ENCODE data around the gene ZNRF4. TPM values are rescaled to one million over a fixed set of nuclear protein-coding genes. Genes with fewer than 3 reads are reported as not detected.

The ZNRF4 gene
- total RNA-seq, 1 donor from 2014 or later = not detected

Other genes with a start within 250 kb of the ZNRF4 start
- 80.4 TPM for gene PTPRS, start 114.6 kb upstream of the ZNRF4 start, total RNA-seq
- gene TINCR, start 112.5 kb downstream of the ZNRF4 start, total RNA-seq = 17.7 TPM
- gene SAFB2, start 167.4 kb downstream of the ZNRF4 start, total RNA-seq = 41.2 TPM
- 106 TPM for gene SAFB, start 167.7 kb downstream of the ZNRF4 start, total RNA-seq
- gene MICOS13, start 225.1 kb downstream of the ZNRF4 start, total RNA-seq = 25.2 TPM
- gene HSD11B1L, start 225.6 kb downstream of the ZNRF4 start, total RNA-seq = 2.4 TPM
- gene RPL36, start 234.9 kb downstream of the ZNRF4 start, total RNA-seq = 331 TPM

Measured in skin of body (tissue), 1 donor.